Measurements from ENCODE around the gene CSTF2. TPM values are rescaled to one million over a fixed set of nuclear protein-coding genes. Genes with fewer than 3 reads are reported as not detected.

Gene CSTF2
- total RNA-seq, 1 experiment from 2014 or later, result 30.3 TPM

DNA sequence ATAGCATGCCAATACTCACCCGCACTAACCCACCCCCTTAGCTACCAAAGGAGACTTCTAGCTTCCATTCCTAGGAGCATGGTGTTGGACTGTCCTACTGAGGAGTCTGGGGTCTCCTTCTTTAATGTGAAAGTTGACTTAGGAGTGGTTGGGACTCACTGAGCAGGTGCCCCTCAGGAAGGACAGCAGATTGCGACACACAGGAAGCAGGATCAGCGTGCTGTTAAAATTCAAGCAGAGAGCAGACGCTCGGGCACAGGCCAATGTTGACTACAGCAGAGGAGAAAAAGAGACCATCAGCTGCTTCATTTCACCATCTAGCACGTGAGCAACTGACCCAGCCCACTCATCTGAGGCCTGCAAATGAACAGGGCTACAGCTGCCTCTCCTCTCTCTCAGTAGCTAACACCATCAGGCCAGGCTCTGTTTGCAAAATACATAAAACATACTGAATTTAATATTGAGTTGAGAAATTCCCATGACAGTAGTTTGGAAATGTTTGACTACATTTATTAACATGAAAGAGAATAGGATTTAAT is 43.2 kb downstream of the CSTF2 start:
- ChIA-PET CTCF (no interaction called here), POLR2A (interaction anchor here (0.6 kb wide), 1 partner anchor 12 kb away, joined by 3 read pairs; no protein-coding TSS in a partner anchor)
- Mint-ChIP-seq H3K36me3 (no peaks in the 10 kb centered on the region), H3K27ac (no peak overlapping the region), H3K4me3 (no peak overlapping the region), H3K9me3 (no peaks in the 10 kb centered on the region), H3K4me1 (no peaks in the 10 kb centered on the region), H3K27me3 (ENCODE audit: low read depth) (no peaks in the 10 kb centered on the region)
- ATAC-seq (no peak), DNase-seq (ENCODE audit: low spot score) (no peak)
- TF ChIP-seq, protein P1, sequence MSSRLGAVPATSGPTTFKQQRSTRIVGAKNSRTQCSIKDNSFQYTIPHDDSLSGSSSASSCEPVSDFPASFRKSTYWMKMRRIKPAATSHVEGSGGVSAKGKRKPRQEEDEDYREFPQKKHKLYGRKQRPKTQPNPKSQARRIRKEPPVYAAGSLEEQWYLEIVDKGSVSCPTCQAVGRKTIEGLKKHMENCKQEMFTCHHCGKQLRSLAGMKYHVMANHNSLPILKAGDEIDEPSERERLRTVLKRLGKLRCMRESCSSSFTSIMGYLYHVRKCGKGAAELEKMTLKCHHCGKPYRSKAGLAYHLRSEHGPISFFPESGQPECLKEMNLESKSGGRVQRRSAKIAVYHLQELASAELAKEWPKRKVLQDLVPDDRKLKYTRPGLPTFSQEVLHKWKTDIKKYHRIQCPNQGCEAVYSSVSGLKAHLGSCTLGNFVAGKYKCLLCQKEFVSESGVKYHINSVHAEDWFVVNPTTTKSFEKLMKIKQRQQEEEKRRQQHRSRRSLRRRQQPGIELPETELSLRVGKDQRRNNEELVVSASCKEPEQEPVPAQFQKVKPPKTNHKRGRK (CRISPR knock-in tag; IDR thresholded peaks at IDR 0.05; ENCODE audit: borderline replicate concordance), result no peak
- TF ChIP-seq, protein P2, sequence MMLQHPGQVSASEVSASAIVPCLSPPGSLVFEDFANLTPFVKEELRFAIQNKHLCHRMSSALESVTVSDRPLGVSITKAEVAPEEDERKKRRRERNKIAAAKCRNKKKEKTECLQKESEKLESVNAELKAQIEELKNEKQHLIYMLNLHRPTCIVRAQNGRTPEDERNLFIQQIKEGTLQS (CRISPR knock-in tag; conservative IDR thresholded peaks at IDR 0.05), result no peak
- TF ChIP-seq ZNF423 (CRISPR knock-in tag; IDR thresholded peaks at IDR 0.05), result no peak
- no peak for TF ChIP-seq ZNF396 (CRISPR knock-in tag; IDR thresholded peaks at IDR 0.05; ENCODE audit: borderline replicate concordance)
- TF ChIP-seq EMX1 (CRISPR knock-in tag; IDR thresholded peaks at IDR 0.05), result no peak
- no peak for TF ChIP-seq ZNF263 (CRISPR knock-in tag; IDR thresholded peaks at IDR 0.05; ENCODE audit: low read depth)
- TF ChIP-seq, protein P3, sequence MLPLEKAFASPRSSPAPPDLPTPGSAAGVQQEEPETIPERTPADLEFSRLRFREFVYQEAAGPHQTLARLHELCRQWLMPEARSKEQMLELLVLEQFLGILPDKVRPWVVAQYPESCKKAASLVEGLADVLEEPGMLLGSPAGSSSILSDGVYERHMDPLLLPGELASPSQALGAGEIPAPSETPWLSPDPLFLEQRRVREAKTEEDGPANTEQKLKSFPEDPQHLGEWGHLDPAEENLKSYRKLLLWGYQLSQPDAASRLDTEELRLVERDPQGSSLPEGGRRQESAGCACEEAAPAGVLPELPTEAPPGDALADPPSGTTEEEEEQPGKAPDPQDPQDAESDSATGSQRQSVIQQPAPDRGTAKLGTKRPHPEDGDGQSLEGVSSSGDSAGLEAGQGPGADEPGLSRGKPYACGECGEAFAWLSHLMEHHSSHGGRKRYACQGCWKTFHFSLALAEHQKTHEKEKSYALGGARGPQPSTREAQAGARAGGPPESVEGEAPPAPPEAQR (CRISPR knock-in tag; IDR thresholded peaks at IDR 0.05), result no peak
- TF ChIP-seq HMGA2 (CRISPR knock-in tag; IDR thresholded peaks at IDR 0.05), result no peak
- no peak for TF ChIP-seq NFYB (CRISPR knock-in tag; conservative IDR thresholded peaks at IDR 0.05; ENCODE audit: low read depth)
- TF ChIP-seq, protein P4, sequence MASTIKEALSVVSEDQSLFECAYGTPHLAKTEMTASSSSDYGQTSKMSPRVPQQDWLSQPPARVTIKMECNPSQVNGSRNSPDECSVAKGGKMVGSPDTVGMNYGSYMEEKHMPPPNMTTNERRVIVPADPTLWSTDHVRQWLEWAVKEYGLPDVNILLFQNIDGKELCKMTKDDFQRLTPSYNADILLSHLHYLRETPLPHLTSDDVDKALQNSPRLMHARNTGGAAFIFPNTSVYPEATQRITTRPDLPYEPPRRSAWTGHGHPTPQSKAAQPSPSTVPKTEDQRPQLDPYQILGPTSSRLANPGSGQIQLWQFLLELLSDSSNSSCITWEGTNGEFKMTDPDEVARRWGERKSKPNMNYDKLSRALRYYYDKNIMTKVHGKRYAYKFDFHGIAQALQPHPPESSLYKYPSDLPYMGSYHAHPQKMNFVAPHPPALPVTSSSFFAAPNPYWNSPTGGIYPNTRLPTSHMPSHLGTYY (CRISPR knock-in tag; IDR thresholded peaks at IDR 0.05), result no peak
- TF ChIP-seq, protein P5, sequence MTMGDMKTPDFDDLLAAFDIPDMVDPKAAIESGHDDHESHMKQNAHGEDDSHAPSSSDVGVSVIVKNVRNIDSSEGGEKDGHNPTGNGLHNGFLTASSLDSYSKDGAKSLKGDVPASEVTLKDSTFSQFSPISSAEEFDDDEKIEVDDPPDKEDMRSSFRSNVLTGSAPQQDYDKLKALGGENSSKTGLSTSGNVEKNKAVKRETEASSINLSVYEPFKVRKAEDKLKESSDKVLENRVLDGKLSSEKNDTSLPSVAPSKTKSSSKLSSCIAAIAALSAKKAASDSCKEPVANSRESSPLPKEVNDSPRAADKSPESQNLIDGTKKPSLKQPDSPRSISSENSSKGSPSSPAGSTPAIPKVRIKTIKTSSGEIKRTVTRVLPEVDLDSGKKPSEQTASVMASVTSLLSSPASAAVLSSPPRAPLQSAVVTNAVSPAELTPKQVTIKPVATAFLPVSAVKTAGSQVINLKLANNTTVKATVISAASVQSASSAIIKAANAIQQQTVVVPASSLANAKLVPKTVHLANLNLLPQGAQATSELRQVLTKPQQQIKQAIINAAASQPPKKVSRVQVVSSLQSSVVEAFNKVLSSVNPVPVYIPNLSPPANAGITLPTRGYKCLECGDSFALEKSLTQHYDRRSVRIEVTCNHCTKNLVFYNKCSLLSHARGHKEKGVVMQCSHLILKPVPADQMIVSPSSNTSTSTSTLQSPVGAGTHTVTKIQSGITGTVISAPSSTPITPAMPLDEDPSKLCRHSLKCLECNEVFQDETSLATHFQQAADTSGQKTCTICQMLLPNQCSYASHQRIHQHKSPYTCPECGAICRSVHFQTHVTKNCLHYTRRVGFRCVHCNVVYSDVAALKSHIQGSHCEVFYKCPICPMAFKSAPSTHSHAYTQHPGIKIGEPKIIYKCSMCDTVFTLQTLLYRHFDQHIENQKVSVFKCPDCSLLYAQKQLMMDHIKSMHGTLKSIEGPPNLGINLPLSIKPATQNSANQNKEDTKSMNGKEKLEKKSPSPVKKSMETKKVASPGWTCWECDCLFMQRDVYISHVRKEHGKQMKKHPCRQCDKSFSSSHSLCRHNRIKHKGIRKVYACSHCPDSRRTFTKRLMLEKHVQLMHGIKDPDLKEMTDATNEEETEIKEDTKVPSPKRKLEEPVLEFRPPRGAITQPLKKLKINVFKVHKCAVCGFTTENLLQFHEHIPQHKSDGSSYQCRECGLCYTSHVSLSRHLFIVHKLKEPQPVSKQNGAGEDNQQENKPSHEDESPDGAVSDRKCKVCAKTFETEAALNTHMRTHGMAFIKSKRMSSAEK (CRISPR knock-in tag; IDR thresholded peaks at IDR 0.05; ENCODE audit: borderline replicate concordance), result no peak
- TF ChIP-seq JAZF1 (CRISPR knock-in tag; IDR thresholded peaks at IDR 0.05), result no peak
- no peak for TF ChIP-seq TP53 (CRISPR knock-in tag; IDR thresholded peaks at IDR 0.05)
- TF ChIP-seq TCF7 (CRISPR knock-in tag; IDR thresholded peaks at IDR 0.05; ENCODE audit: low read depth), result no peak
- TF ChIP-seq, protein P6, sequence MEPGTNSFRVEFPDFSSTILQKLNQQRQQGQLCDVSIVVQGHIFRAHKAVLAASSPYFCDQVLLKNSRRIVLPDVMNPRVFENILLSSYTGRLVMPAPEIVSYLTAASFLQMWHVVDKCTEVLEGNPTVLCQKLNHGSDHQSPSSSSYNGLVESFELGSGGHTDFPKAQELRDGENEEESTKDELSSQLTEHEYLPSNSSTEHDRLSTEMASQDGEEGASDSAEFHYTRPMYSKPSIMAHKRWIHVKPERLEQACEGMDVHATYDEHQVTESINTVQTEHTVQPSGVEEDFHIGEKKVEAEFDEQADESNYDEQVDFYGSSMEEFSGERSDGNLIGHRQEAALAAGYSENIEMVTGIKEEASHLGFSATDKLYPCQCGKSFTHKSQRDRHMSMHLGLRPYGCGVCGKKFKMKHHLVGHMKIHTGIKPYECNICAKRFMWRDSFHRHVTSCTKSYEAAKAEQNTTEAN (CRISPR knock-in tag; IDR thresholded peaks at IDR 0.05), result no peak

All from WTC11 (cell line).